Endothelial cell (in vitro differentiated cells): ENCODE data around the gene SLC23A2. TPM values are rescaled to one million over a fixed set of nuclear protein-coding genes. Genes with fewer than 3 reads are reported as not detected.

Source experiments
- DNase-seq: peaks from one replicate; pipeline ENCODE4 v3.0.0; 2021; ENCODE audit warnings: low spot score
- H3K27ac Mint-ChIP-seq: one replicate; pipeline ENCODE4 v1.8.0; 2021; ENCODE audit warnings: mixed read lengths, inconsistent platforms; ENCODE audit not compliant: unreplicated experiment
- H3K27me3 Mint-ChIP-seq: one replicate; pipeline ENCODE4 v1.8.0; 2021; ENCODE audit warnings: mild to moderate bottlenecking, moderate library complexity, mixed read lengths, inconsistent platforms; ENCODE audit not compliant: unreplicated experiment
- H3K36me3 Mint-ChIP-seq: one replicate; pipeline ENCODE4 v1.8.0; 2021; ENCODE audit warnings: mild to moderate bottlenecking, low read depth, mixed read lengths, inconsistent platforms; ENCODE audit not compliant: unreplicated experiment
- H3K4me1 Mint-ChIP-seq: one replicate; pipeline ENCODE4 v1.8.0; 2021; ENCODE audit warnings: mild to moderate bottlenecking, mixed read lengths, inconsistent platforms; ENCODE audit not compliant: unreplicated experiment
- H3K4me3 Mint-ChIP-seq: one replicate; pipeline ENCODE4 v1.8.0; 2021; ENCODE audit warnings: mild to moderate bottlenecking, mixed read lengths, inconsistent platforms; ENCODE audit not compliant: unreplicated experiment
- H3K9me3 Mint-ChIP-seq: one replicate; pipeline ENCODE4 v1.8.0; 2021; ENCODE audit warnings: mixed read lengths, inconsistent platforms; ENCODE audit not compliant: unreplicated experiment
- CTCF ChIP-seq: fragments of 200-600 bp; sonication (generic); IDR thresholded peaks from one replicate; pipeline ENCODE4 v1.5.0; 2021; ENCODE audit warnings: antibody characterized with exemption; ENCODE audit not compliant: unreplicated experiment
- total RNA-seq: library from RNA; stranded (reverse); fragmentation: NEBNext Ultra II Directional; extraction: Animal tissue kit (Norgen Biotek cat#: 25700); gene quantifications from one replicate; pipeline ENCODE4 v1.2.1, GENCODE V29; 2021; ENCODE audit not compliant: unreplicated experiment

Gene SLC23A2
- total RNA-seq, 1 donor from 2014 or later = 71.3 TPM

- H3K27me3 Mint-ChIP-seq = peaks cover 6% of the 10 kb centered on the region
- H3K9me3 Mint-ChIP-seq = no peaks in the 10 kb centered on the region
Observed at GRCh38 chr20:4891190-4891763, 110.0 kb downstream of the SLC23A2 start.

GRCh38 chr20:4889446-4889845 lies 111.9 kb downstream of the SLC23A2 start:
- H3K36me3 Mint-ChIP-seq = peaks cover 32% of the 10 kb centered on the region
- peaks cover 5% of the 10 kb centered on the region for H3K27me3 Mint-ChIP-seq
- TF ChIP-seq CTCF = no peak
- no peak overlapping the region for H3K4me3 Mint-ChIP-seq
- peaks cover 22% of the 10 kb centered on the region for H3K4me1 Mint-ChIP-seq
- no peak overlapping the region for H3K27ac Mint-ChIP-seq
- no peaks in the 10 kb centered on the region for H3K9me3 Mint-ChIP-seq
- DNase-seq = no peak

More at GRCh38 chr20:4891190-4891763, 110.0 kb downstream of the SLC23A2 start:
- peak overlapping the region; percentile 18 for H3K27ac Mint-ChIP-seq
- H3K36me3 Mint-ChIP-seq = peaks cover 42% of the 10 kb centered on the region
- no peak for DNase-seq
- no peak overlapping the region for H3K4me3 Mint-ChIP-seq
- no peak for TF ChIP-seq CTCF
- H3K4me1 Mint-ChIP-seq = peaks cover 37% of the 10 kb centered on the region

- peaks cover 30% of the 10 kb centered on the region for H3K36me3 Mint-ChIP-seq
- H3K4me3 Mint-ChIP-seq = no peak overlapping the region
- no peak overlapping the region for H3K27ac Mint-ChIP-seq
- no peak for DNase-seq
- peaks cover 11% of the 10 kb centered on the region for H3K4me1 Mint-ChIP-seq
- H3K27me3 Mint-ChIP-seq = no peaks in the 10 kb centered on the region
- no peaks in the 10 kb centered on the region for H3K9me3 Mint-ChIP-seq
- TF ChIP-seq CTCF = no peak
Observed at GRCh38 chr20:4887586-4887985, 113.7 kb downstream of the SLC23A2 start.

GRCh38 chr20:4886771-4887527 lies 114.4 kb downstream of the SLC23A2 start:
- Mint-ChIP-seq H3K4me1 (peaks cover 11% of the 10 kb centered on the region), H3K4me3 (no peak overlapping the region), H3K36me3 (peaks cover 26% of the 10 kb centered on the region), H3K9me3 (no peaks in the 10 kb centered on the region), H3K27ac (no peak overlapping the region), H3K27me3 (no peaks in the 10 kb centered on the region)
- no peak for TF ChIP-seq CTCF
- DNase-seq = no peak

- no peak overlapping the region for H3K4me3 Mint-ChIP-seq
- no peak for DNase-seq
- peaks cover 29% of the 10 kb centered on the region for H3K36me3 Mint-ChIP-seq
- no peak for TF ChIP-seq CTCF
- H3K9me3 Mint-ChIP-seq = no peaks in the 10 kb centered on the region
- no peak overlapping the region for H3K27ac Mint-ChIP-seq
- H3K4me1 Mint-ChIP-seq = peaks cover 21% of the 10 kb centered on the region
- no peaks in the 10 kb centered on the region for H3K27me3 Mint-ChIP-seq
Observed at GRCh38 chr20:4885877-4886276, 115.4 kb downstream of the SLC23A2 start.
